ENCODE data around the gene ADK.

DNA sequence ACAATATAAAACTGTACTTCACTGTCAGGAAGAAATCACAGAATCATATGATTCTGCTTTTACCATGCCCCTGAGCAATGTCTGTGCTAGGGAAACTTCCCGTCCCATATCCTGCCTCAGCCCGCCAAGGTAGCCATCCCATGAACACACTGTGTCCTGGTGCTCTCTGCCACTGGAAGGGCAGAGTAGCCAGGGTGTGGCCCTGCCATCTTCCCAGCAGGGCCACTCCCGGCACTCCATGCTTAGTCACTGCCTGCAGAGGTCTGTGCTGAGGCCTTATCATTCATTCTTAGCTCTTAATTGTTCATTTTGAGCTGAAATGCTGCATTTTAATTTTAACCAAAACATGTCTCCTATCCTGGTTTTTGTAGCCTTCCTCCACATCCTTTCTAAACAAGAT, 32.2 kb upstream of the ADK start:
- TF ChIP-seq, protein P1, sequence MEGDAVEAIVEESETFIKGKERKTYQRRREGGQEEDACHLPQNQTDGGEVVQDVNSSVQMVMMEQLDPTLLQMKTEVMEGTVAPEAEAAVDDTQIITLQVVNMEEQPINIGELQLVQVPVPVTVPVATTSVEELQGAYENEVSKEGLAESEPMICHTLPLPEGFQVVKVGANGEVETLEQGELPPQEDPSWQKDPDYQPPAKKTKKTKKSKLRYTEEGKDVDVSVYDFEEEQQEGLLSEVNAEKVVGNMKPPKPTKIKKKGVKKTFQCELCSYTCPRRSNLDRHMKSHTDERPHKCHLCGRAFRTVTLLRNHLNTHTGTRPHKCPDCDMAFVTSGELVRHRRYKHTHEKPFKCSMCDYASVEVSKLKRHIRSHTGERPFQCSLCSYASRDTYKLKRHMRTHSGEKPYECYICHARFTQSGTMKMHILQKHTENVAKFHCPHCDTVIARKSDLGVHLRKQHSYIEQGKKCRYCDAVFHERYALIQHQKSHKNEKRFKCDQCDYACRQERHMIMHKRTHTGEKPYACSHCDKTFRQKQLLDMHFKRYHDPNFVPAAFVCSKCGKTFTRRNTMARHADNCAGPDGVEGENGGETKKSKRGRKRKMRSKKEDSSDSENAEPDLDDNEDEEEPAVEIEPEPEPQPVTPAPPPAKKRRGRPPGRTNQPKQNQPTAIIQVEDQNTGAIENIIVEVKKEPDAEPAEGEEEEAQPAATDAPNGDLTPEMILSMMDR (optimal IDR thresholded peaks at IDR 0.05 in 1 of 3, IDR thresholded peaks at IDR 0.05 in 1 of 3, conservative IDR thresholded peaks at IDR 0.05 in 1 of 3; ENCODE audit: extremely low read depth in 1 of 3, insufficient read depth in 2 of 3, low read length in 3 of 3), result no peak
- TF ChIP-seq EZH2 (IDR thresholded peaks at IDR 0.05; ENCODE audit: low read length), result no peak
